ENCODE results near the gene CD40. TPM values are rescaled to one million over a fixed set of nuclear protein-coding genes. Genes with fewer than 3 reads are reported as not detected.

CD40 gene
- total RNA-seq, 1 donor from 2014 or later: 1.6 TPM

DNA sequence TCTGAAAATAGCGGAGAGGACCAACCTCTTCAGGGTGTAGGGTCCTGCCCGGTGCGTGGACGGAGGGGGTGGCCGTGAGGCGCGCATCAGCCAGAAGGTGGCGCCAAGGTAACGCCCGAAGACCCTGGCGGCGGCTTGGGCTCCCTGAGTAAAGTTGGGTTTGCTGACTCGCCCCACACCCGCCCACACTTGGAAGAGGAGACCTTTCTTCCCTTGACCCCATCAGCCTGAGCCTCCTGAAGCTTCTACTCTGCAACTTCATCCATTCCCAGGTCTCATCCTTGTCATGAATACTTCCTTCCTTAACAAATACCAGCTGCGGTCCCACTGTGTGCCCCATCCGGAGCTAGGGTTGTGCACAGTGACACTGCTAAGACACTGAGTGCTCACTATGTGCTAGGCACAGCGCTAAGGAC lies 14.6 kb downstream of the CD40 start:
- H3K4me1 Mint-ChIP-seq (ENCODE audit: unreplicated experiment): peaks cover 7% of the 10 kb centered on the region
- H3K27me3 Mint-ChIP-seq (ENCODE audit: unreplicated experiment): peaks cover 67% of the 10 kb centered on the region
- H3K9me3 Mint-ChIP-seq (ENCODE audit: unreplicated experiment): no peaks in the 10 kb centered on the region
- H3K4me3 Mint-ChIP-seq (ENCODE audit: unreplicated experiment): no peak overlapping the region
- TF ChIP-seq, protein P1, sequence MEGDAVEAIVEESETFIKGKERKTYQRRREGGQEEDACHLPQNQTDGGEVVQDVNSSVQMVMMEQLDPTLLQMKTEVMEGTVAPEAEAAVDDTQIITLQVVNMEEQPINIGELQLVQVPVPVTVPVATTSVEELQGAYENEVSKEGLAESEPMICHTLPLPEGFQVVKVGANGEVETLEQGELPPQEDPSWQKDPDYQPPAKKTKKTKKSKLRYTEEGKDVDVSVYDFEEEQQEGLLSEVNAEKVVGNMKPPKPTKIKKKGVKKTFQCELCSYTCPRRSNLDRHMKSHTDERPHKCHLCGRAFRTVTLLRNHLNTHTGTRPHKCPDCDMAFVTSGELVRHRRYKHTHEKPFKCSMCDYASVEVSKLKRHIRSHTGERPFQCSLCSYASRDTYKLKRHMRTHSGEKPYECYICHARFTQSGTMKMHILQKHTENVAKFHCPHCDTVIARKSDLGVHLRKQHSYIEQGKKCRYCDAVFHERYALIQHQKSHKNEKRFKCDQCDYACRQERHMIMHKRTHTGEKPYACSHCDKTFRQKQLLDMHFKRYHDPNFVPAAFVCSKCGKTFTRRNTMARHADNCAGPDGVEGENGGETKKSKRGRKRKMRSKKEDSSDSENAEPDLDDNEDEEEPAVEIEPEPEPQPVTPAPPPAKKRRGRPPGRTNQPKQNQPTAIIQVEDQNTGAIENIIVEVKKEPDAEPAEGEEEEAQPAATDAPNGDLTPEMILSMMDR (IDR thresholded peaks at IDR 0.05): peak; percentile 87
- DNase-seq (ENCODE audit: extremely low spot score, unreplicated experiment): no peak
- no peaks in the 10 kb centered on the region for H3K36me3 Mint-ChIP-seq (ENCODE audit: unreplicated experiment)
- H3K27ac Mint-ChIP-seq (ENCODE audit: unreplicated experiment): no peak overlapping the region

DNA sequence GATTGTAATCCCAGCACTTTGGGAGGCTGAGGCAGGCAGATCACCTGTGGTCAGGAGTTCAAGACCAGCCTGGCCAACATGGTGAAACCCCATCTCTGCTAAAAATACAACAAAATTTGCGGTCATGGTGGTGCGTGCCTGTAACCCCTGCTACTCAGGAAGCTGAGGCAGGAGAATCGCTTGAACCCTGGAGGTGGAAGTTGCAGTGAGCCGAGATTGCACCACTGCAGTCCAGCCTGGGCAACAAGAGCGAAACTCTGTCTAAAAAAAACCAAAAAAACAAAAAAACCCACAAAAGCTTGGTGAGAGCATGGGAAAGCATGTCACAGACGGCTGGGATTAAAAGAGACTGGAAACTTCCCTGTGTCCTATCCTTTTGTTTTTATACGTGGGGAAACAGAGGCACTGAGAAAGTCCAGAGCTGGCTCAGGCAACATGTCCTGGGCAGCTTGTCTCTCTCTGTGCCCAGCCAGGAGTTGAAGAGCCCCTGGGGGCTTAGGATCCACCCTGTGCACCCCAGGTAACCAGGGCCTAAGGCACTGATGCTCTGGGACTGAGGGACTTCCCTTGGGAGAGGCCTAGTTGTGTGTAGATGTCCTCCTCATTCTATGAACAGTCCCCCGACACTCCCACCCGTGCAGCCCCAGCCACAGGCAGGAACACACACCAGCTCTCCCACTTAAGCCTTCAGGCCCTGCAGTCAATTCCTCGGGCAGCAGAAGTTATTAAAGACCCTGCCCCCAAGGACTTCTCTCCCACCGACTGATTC lies 16.0 kb downstream of the CD40 start:
- Mint-ChIP-seq H3K4me1 (ENCODE audit: unreplicated experiment) (peaks cover 7% of the 10 kb centered on the region), H3K9me3 (ENCODE audit: unreplicated experiment) (no peaks in the 10 kb centered on the region), H3K27ac (ENCODE audit: unreplicated experiment) (no peak overlapping the region), H3K4me3 (ENCODE audit: unreplicated experiment) (no peak overlapping the region), H3K36me3 (ENCODE audit: unreplicated experiment) (no peaks in the 10 kb centered on the region), H3K27me3 (ENCODE audit: unreplicated experiment) (peaks cover 57% of the 10 kb centered on the region)
- TF ChIP-seq, protein P1 (IDR thresholded peaks at IDR 0.05): no peak
- no peak for DNase-seq (ENCODE audit: extremely low spot score, unreplicated experiment)

DNA sequence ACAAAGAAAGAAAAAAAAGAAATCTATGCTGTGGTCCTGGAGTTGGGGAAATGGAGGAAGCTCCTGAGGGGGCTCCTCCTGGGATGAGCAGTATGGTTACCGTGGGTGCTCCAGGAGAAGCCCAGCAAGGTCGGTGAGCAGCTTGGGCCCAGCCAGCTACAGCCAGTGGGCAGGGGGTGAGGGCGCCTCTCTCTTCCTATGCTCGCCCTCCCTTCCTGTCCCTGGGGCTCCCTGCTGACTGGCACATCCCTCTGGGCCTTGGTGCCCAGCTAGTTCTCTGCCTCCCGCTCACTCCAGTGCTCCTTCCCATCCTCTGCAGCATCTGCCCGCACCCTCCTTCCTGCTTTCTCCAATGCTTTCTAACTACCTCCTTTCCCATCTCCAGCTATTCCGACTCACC lies 16.6 kb downstream of the CD40 start:
- no peak for DNase-seq (ENCODE audit: extremely low spot score, unreplicated experiment)
- Mint-ChIP-seq H3K4me3 (ENCODE audit: unreplicated experiment) (no peak overlapping the region), H3K27me3 (ENCODE audit: unreplicated experiment) (peaks cover 55% of the 10 kb centered on the region), H3K36me3 (ENCODE audit: unreplicated experiment) (no peaks in the 10 kb centered on the region), H3K27ac (ENCODE audit: unreplicated experiment) (no peak overlapping the region), H3K4me1 (ENCODE audit: unreplicated experiment) (peaks cover 7% of the 10 kb centered on the region), H3K9me3 (ENCODE audit: unreplicated experiment) (no peaks in the 10 kb centered on the region)
- TF ChIP-seq, protein P1 (IDR thresholded peaks at IDR 0.05): no peak

DNA sequence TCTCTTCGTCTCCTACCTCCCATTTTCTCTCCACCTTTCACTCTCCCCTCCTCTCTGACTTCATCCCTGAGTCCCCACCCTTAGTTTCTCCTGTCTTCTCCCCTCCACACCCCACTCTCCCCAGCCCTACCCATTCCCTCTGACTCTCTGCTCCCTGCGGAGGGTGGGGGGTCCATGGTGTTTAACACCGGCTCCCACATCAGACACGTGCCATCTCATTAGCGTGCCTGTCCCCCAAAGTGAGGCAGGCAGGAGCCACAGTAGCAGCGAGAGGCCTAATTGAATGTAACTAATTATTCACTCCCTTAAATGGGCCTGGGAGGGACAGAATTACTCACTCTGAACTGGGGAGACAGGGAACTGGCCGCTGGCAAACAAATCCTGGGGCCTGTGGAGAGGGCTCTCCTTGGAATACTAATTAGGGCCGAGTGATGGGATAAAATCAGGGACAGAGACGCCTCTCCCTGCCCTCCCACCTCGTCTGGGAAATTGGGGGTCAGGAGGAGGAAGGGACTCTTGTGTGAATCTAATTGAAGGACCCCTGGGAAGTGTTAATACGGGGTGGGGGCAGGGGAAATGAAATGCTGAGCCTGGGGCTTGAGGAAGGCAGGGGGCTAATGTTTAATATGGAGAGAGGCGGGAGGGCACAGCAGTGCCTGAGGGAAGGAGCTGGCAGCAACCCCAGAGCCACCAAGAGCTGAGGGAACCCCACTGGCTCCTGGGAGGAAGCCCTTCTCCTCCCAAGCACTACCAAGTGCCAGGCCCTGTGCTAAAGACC lies 17.9 kb downstream of the CD40 start:
- no peak for DNase-seq (ENCODE audit: extremely low spot score, unreplicated experiment)
- H3K4me3 Mint-ChIP-seq (ENCODE audit: unreplicated experiment): no peak overlapping the region
- no peaks in the 10 kb centered on the region for H3K36me3 Mint-ChIP-seq (ENCODE audit: unreplicated experiment)
- TF ChIP-seq, protein P1 (IDR thresholded peaks at IDR 0.05): no peak
- no peak overlapping the region for H3K27ac Mint-ChIP-seq (ENCODE audit: unreplicated experiment)
- no peaks in the 10 kb centered on the region for H3K9me3 Mint-ChIP-seq (ENCODE audit: unreplicated experiment)
- H3K27me3 Mint-ChIP-seq (ENCODE audit: unreplicated experiment): peaks cover 51% of the 10 kb centered on the region
- peaks cover 7% of the 10 kb centered on the region for H3K4me1 Mint-ChIP-seq (ENCODE audit: unreplicated experiment)

DNA sequence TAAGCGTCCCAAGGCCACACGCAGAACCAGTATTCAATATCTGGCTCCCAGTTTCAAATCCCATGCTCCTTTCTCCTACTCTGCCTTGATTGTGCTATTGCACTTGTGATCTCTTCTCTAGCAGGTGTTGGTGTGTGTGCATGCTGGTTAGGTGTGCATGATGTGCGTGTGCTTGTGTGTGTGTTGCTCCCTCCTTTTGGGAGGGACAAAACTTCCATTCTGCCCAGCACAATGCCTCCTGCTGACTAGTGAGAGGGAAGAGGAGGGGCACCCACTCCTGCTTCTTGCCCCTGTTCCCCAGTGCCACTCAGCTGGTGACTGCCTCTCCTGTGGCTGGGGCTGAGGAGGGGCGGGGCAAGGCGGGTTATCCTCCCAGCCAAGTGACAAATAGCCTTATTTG lies 19.7 kb downstream of the CD40 start:
- TF ChIP-seq, protein P1 (IDR thresholded peaks at IDR 0.05): no peak
- Mint-ChIP-seq H3K4me1 (ENCODE audit: unreplicated experiment) (peaks cover 1% of the 10 kb centered on the region), H3K27me3 (ENCODE audit: unreplicated experiment) (peaks cover 58% of the 10 kb centered on the region), H3K36me3 (ENCODE audit: unreplicated experiment) (no peaks in the 10 kb centered on the region), H3K4me3 (ENCODE audit: unreplicated experiment) (no peak overlapping the region), H3K9me3 (ENCODE audit: unreplicated experiment) (no peaks in the 10 kb centered on the region), H3K27ac (ENCODE audit: unreplicated experiment) (no peak overlapping the region)
- no peak for DNase-seq (ENCODE audit: extremely low spot score, unreplicated experiment)
